Trophoblast cell (in vitro differentiated cells and primary cell): ENCODE measurements around the gene SPATA1. TPM values are rescaled to one million over a fixed set of nuclear protein-coding genes. Genes with fewer than 3 reads are reported as not detected.

Experiments
- DNase-seq, 2 donors: peaks; one replicate each; pipeline ENCODE4 v3.0.0-alpha.2; 2016
- H2AFZ ChIP-seq: 2 replicates; pipeline ENCODE4 v1.6.1; 2013; ENCODE audit warnings: low read length, moderate library complexity, mild to moderate bottlenecking; ENCODE audit not compliant: insufficient read depth, poor library complexity
- H2AK5ac ChIP-seq: 2 replicates; pipeline ENCODE4 v1.6.1; 2013; ENCODE audit warnings: mild to moderate bottlenecking, low read length
- H2BK120ac ChIP-seq: 2 replicates; pipeline ENCODE4 v1.6.1; 2013; ENCODE audit warnings: low read length, mild to moderate bottlenecking, moderate library complexity; ENCODE audit not compliant: insufficient read depth, poor library complexity
- H2BK12ac ChIP-seq: 2 replicates; pipeline ENCODE4 v1.6.1; 2013; ENCODE audit warnings: mild to moderate bottlenecking, low read length, moderate library complexity
- H2BK5ac ChIP-seq: 2 replicates; pipeline ENCODE4 v1.6.1; 2013; ENCODE audit warnings: low read length, low read depth, moderate library complexity, mild to moderate bottlenecking; ENCODE audit not compliant: poor library complexity
- H3K14ac ChIP-seq: 2 replicates; pipeline ENCODE4 v1.6.1; 2013; ENCODE audit warnings: mild to moderate bottlenecking, low read length
- H3K18ac ChIP-seq: 2 replicates; pipeline ENCODE4 v1.6.1; 2013; ENCODE audit warnings: mild to moderate bottlenecking, low read length
- H3K23ac ChIP-seq: 2 replicates; pipeline ENCODE4 v1.6.1; 2013; ENCODE audit warnings: low read length
- H3K27ac ChIP-seq: 2 replicates; pipeline ENCODE4 v1.5.1; 2013; ENCODE audit warnings: low read depth, mild to moderate bottlenecking, inconsistent platforms, low read length, moderate library complexity
- H3K27me3 ChIP-seq: 2 replicates; pipeline ENCODE4 v1.6.1; 2013; ENCODE audit warnings: inconsistent platforms, mild to moderate bottlenecking, low read length, moderate library complexity; ENCODE audit not compliant: insufficient read depth
- H3K36me3 ChIP-seq, 2 experiments: 1 replicate in 1 of 2; 2 replicates in 1 of 2; pipeline ENCODE4 v1.6.1; 2013; ENCODE audit warnings: low read length in 2 of 2, mild to moderate bottlenecking in 2 of 2, moderate library complexity in 1 of 2; ENCODE audit not compliant: insufficient read depth in 2 of 2, control insufficient read depth in 1 of 2
- H3K4ac ChIP-seq: 2 replicates; pipeline ENCODE4 v1.6.1; 2013; ENCODE audit warnings: low read depth, mild to moderate bottlenecking, low read length, moderate library complexity
- H3K4me1 ChIP-seq, 2 experiments: 1 replicate in 1 of 2; 2 replicates in 1 of 2; pipeline ENCODE4 v1.6.1; 2013; ENCODE audit warnings: low read length in 2 of 2, mild to moderate bottlenecking in 2 of 2, moderate library complexity in 1 of 2; ENCODE audit not compliant: insufficient read depth in 2 of 2, control insufficient read depth in 1 of 2
- H3K4me2 ChIP-seq: 2 replicates; pipeline ENCODE4 v1.6.1; 2013; ENCODE audit warnings: inconsistent platforms, mild to moderate bottlenecking, low read length, moderate library complexity
- H3K4me3 ChIP-seq: 2 replicates; pipeline ENCODE4 v1.5.1; 2013; ENCODE audit warnings: mild to moderate bottlenecking, low read depth, low read length, inconsistent platforms
- H3K79me1 ChIP-seq: one replicate; pipeline ENCODE4 v1.6.1; 2013; ENCODE audit warnings: low read length
- H3K79me2 ChIP-seq: 2 replicates; pipeline ENCODE4 v1.6.1; 2013; ENCODE audit warnings: low read length, mild to moderate bottlenecking; ENCODE audit not compliant: control insufficient read depth, insufficient read depth, poor library complexity
- H3K9ac ChIP-seq: 2 replicates; pipeline ENCODE4 v1.6.1; 2013; ENCODE audit warnings: mild to moderate bottlenecking, low read length
- H3K9me3 ChIP-seq: 2 replicates; pipeline ENCODE4 v1.6.1; 2013; ENCODE audit warnings: low read depth, mild to moderate bottlenecking, control low read depth, inconsistent platforms, low read length; ENCODE audit not compliant: insufficient read depth
- H4K12ac ChIP-seq: 2 replicates; pipeline ENCODE4 v1.6.1; 2013; ENCODE audit warnings: low read depth, mild to moderate bottlenecking, low read length, moderate library complexity
- H4K8ac ChIP-seq: 2 replicates; pipeline ENCODE4 v1.6.1; 2013; ENCODE audit warnings: low read depth, mild to moderate bottlenecking, low read length, moderate library complexity
- H4K91ac ChIP-seq: one replicate; pipeline ENCODE4 v1.6.1; 2013; ENCODE audit warnings: low read depth, mild to moderate bottlenecking, low read length, moderate library complexity
- WGBS: extraction: QIAGEN DNeasy Blood & Tissue Kit; methylation state at CpG from one replicate; pipeline ENCODE4 v1.1.7; 2013; ENCODE audit warnings: missing lambda C conversion rate; ENCODE audit not compliant: insufficient read length, insufficient coverage; ENCODE audit errors: extremely low coverage; 5-methylcytosine and 5-hydroxymethylcytosine counted together
- polyA plus RNA-seq: library from polyadenylated mRNA; stranded (reverse); fragments of 200-250 nt; gene quantifications from 2 replicates; pipeline ENCODE4 v1.2.3, GENCODE V29; 2013

The SPATA1 gene, protein sequence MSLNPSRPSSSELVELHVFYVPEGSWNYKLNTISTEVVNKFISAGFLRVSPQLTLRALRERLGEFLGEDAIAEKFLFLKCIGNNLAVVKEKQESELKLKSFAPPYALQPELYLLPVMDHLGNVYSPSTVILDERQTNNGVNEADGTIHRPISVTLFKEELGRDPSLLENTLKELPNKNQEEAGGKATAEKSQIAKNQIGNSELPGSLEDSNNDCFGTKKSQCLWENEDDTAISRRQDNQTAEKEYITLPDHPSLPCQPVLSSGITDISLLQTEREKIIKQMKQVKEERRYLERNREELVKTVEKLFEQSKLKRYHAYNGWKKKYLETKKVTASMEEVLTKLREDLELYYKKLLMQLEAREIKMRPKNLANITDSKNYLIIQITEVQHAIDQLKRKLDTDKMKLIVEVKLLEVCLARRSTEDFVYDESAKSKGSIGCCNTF
- polyA plus RNA-seq, result 3.1 and 3.9 TPM in 2 replicates

GRCh38 chr1:84506002-84506728 is at the start of gene SPATA1, which contains the start of gene GNG5:
TSS of gene SPATA1 (plus strand) at chr1:84506386. CDS start at chr1:84516360, 9,974 bp downstream.
TSS of gene GNG5 (minus strand) at chr1:84506581. CDS start at chr1:84506091, 490 bp downstream.
- Histone ChIP-seq H2AFZ (peak within 1 kb of the TSS; percentile 63), H2BK120ac (peak within 1 kb of the TSS; percentile 92), H3K36me3 (peaks cover 0 to 3% of the 10 kb centered on the region in 2 experiments), H3K14ac (peak within 1 kb of the TSS; percentile 99), H3K23ac (peak within 1 kb of the TSS; percentile 83), H3K18ac (peak within 1 kb of the TSS; percentile 95), H3K4me2 (peak within 1 kb of the TSS; percentile 89), H4K12ac (peak within 1 kb of the TSS; percentile 95), H4K91ac (peak within 1 kb of the TSS; percentile 95), H3K79me1 (peaks cover 14% of the 10 kb centered on the region), H3K79me2 (peaks cover 9% of the 10 kb centered on the region), H2BK12ac (peak within 1 kb of the TSS; percentile 12), H3K27ac (peak within 1 kb of the TSS; percentile 97), H3K4me1 (peaks cover 4 to 7% of the 10 kb centered on the region in 2 experiments), H3K4me3 (peak within 1 kb of the TSS; percentile 97), H4K8ac (peak within 1 kb of the TSS; percentile 94), H3K27me3 (no peaks in the 10 kb centered on the region), H2AK5ac (peak within 1 kb of the TSS; percentile 81), H3K9ac (peak within 1 kb of the TSS; percentile 99), H2BK5ac (peak within 1 kb of the TSS; percentile 98), H3K9me3 (no peaks in the 10 kb centered on the region), H3K4ac (peak within 1 kb of the TSS; percentile 99)
- WGBS, result no CpG with 5 or more reads among the region's 60 CpGs
- peak; percentile 98 to 99 for DNase-seq

DNA sequence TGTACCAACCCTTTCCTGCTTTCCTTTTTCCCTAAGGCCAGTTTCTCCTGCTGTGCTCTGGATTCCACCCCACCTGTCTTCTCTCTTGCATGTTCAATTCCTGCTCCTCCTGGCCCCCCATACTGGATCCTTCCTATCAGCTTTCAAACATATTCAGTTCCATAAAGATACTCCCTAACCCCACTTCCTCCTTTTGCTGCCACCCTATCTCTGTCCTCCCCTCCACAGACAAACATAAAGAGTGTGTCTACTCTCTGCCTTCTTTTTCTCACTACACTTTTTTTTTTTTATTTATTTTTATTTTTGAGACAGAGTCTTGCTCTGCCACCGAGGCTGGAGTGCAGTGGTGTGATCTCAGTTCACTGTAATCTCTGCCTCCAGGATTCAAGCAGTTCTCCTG is 44.1 kb upstream of the SPATA1 start:
- no peak overlapping the region for H3K18ac ChIP-seq
- no peak overlapping the region for H3K9ac ChIP-seq
- H2BK120ac ChIP-seq, result no peak overlapping the region
- no peaks in the 10 kb centered on the region for H3K36me3 ChIP-seq
- no peak overlapping the region for H2AK5ac ChIP-seq
- DNase-seq, result no peak
- H2BK12ac ChIP-seq, result no peak overlapping the region
- no peak overlapping the region for H3K4me2 ChIP-seq
- no peak overlapping the region for H3K23ac ChIP-seq
- no peaks in the 10 kb centered on the region for H3K79me2 ChIP-seq
- H3K27me3 ChIP-seq, result no peaks in the 10 kb centered on the region
- peaks cover 1% of the 10 kb centered on the region for H3K9me3 ChIP-seq
- no peak overlapping the region for H4K12ac ChIP-seq
- WGBS, result no CpG with 5 or more reads among the region's 1 CpG
- no peak overlapping the region for H4K91ac ChIP-seq
- H3K79me1 ChIP-seq, result no peaks in the 10 kb centered on the region
- H3K4ac ChIP-seq, result no peak overlapping the region
- no peak overlapping the region for H3K4me3 ChIP-seq
- no peak overlapping the region for H2BK5ac ChIP-seq
- H3K27ac ChIP-seq, result no peak overlapping the region
- H4K8ac ChIP-seq, result no peak overlapping the region
- no peak overlapping the region for H2AFZ ChIP-seq
- no peaks in the 10 kb centered on the region for H3K4me1 ChIP-seq
- no peak overlapping the region for H3K14ac ChIP-seq

GRCh38 chr1:84467298-84467697 is 38.9 kb upstream of the SPATA1 start:
- no peak for DNase-seq
- H3K23ac ChIP-seq, result no peak overlapping the region
- no peak overlapping the region for H4K12ac ChIP-seq
- H3K79me1 ChIP-seq, result no peaks in the 10 kb centered on the region
- H3K4me1 ChIP-seq, result no peaks in the 10 kb centered on the region
- H3K4me3 ChIP-seq, result no peak overlapping the region
- no peaks in the 10 kb centered on the region for H3K79me2 ChIP-seq
- no peak overlapping the region for H2BK12ac ChIP-seq
- H3K36me3 ChIP-seq, result no peaks in the 10 kb centered on the region
- H3K27ac ChIP-seq, result no peak overlapping the region
- no peak overlapping the region for H3K4me2 ChIP-seq
- no peak overlapping the region for H2AK5ac ChIP-seq
- H2AFZ ChIP-seq, result no peak overlapping the region
- no peak overlapping the region for H3K9ac ChIP-seq
- H3K18ac ChIP-seq, result no peak overlapping the region
- H2BK5ac ChIP-seq, result no peak overlapping the region
- H4K8ac ChIP-seq, result no peak overlapping the region
- H3K4ac ChIP-seq, result no peak overlapping the region
- no peak overlapping the region for H3K14ac ChIP-seq
- no peak overlapping the region for H4K91ac ChIP-seq
- no peaks in the 10 kb centered on the region for H3K9me3 ChIP-seq
- no peaks in the 10 kb centered on the region for H3K27me3 ChIP-seq
- no peak overlapping the region for H2BK120ac ChIP-seq

GRCh38 chr1:84476225-84476624 is 30.0 kb upstream of the SPATA1 start:
- Histone ChIP-seq H3K79me1 (peaks cover 5% of the 10 kb centered on the region), H2AK5ac (no peak overlapping the region), H3K4me3 (no peak overlapping the region), H3K79me2 (peaks cover 4% of the 10 kb centered on the region), H4K12ac (no peak overlapping the region), H3K9ac (no peak overlapping the region), H3K27me3 (no peaks in the 10 kb centered on the region), H2BK12ac (no peak overlapping the region), H4K91ac (no peak overlapping the region), H3K27ac (no peak overlapping the region), H4K8ac (no peak overlapping the region), H2AFZ (no peak overlapping the region), H3K4me2 (no peak overlapping the region), H3K23ac (no peak overlapping the region), H3K9me3 (peaks cover 2% of the 10 kb centered on the region), H2BK5ac (no peak overlapping the region), H3K14ac (no peak overlapping the region), H3K36me3 (peaks cover 0 to under 1% of the 10 kb centered on the region in 2 experiments), H3K4me1 (peaks cover 0 to 2% of the 10 kb centered on the region in 2 experiments), H3K18ac (no peak overlapping the region), H2BK120ac (no peak overlapping the region), H3K4ac (no peak overlapping the region)
- no peak for DNase-seq
- no CpG with 5 or more reads among the region's 1 CpG for WGBS
